A673 (cell line): ENCODE results near the gene ARNT2.

Source experiments
- EZH2 ChIP-seq: fragments of 200-600 bp; sonication (generic); IDR thresholded peaks from 2 replicates; pipeline ENCODE4 v1.6.1; 2017; ENCODE audit warnings: borderline replicate concordance, low read depth, mild to moderate bottlenecking, mixed read lengths, antibody characterized with exemption, low read length; ENCODE audit not compliant: poor library complexity, severe bottlenecking
- TF ChIP-seq, protein P1 (sequence below): fragments of 300-800, 200-600 bp; sonication (generic); conservative IDR thresholded peaks from 2 replicates; pipeline ENCODE4 v1.5.1; 2017; ENCODE audit warnings: low read depth, mild to moderate bottlenecking, antibody characterized with exemption, low read length, moderate library complexity, mixed read lengths

DNA sequence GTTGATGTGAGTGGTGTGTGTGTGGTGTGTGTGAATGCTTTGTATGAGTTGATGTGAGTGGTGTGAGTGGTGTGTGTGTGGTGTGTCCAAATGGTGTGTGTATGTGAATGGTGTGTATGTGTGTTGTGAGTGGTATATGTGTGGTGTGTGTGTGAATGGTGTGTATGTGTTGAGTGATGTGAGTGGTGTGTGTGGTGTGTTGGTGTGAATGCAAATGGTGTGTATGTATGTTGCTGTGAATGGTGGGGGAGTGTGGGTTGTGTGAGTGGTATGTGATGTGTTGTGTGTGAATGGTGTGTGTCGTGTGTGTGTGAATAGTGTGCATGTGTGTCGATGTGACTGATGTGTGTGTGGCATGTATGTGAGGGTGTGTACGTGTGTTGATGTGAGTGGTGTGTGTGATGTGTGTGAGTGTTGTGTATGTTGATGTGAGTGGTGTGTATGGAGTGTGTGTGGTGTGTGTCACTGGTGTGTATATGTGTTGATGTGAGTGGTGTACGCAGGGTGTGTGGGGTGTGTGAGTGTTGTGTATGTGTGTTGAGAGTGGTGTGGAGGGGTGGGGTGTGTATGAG lies 40.6 kb downstream of the ARNT2 start:
- TF ChIP-seq, protein P1, sequence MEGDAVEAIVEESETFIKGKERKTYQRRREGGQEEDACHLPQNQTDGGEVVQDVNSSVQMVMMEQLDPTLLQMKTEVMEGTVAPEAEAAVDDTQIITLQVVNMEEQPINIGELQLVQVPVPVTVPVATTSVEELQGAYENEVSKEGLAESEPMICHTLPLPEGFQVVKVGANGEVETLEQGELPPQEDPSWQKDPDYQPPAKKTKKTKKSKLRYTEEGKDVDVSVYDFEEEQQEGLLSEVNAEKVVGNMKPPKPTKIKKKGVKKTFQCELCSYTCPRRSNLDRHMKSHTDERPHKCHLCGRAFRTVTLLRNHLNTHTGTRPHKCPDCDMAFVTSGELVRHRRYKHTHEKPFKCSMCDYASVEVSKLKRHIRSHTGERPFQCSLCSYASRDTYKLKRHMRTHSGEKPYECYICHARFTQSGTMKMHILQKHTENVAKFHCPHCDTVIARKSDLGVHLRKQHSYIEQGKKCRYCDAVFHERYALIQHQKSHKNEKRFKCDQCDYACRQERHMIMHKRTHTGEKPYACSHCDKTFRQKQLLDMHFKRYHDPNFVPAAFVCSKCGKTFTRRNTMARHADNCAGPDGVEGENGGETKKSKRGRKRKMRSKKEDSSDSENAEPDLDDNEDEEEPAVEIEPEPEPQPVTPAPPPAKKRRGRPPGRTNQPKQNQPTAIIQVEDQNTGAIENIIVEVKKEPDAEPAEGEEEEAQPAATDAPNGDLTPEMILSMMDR: no peak
- TF ChIP-seq EZH2: no peak
